Brain microvascular endothelial cell (primary cell): Measurements from ENCODE around the gene SPAG16.

Experiments used
- DNase-seq: peaks from one replicate; pipeline ENCODE4 v3.0.0-alpha.2; 2020
- H3K27ac ChIP-seq: fragments of 250-450 bp; sonication (Bioruptor Pico); 2 replicates; pipeline ENCODE4 v1.5.1; 2020; ENCODE audit warnings: mild to moderate bottlenecking, moderate library complexity
- H3K27me3 ChIP-seq: fragments of 250-450 bp; sonication (Bioruptor Pico); replicated peaks from 2 replicates; pipeline ENCODE4 v1.5.1; 2020; ENCODE audit warnings: mild to moderate bottlenecking
- H3K36me3 ChIP-seq: fragments of 250-450 bp; sonication (Bioruptor Pico); replicated peaks from 2 replicates; pipeline ENCODE4 v1.5.1; 2020; ENCODE audit warnings: mild to moderate bottlenecking
- H3K4me3 ChIP-seq: 2 replicates; pipeline ENCODE4 v1.5.1; 2011; ENCODE audit warnings: low read depth, mild to moderate bottlenecking, control low read depth, low read length, moderate library complexity
- in situ Hi-C: cut with HindIII; loops from 2 replicates; pipeline ENCODE4 v1.10.0; 2017; ENCODE audit warnings: low sequenced_read_pairs, low pct_ligation_motif_present
- TF ChIP-seq, protein P1 (sequence below): IDR thresholded peaks from 2 replicates; pipeline ENCODE4 v1.5.1; 2011; ENCODE audit warnings: low read depth, mild to moderate bottlenecking, moderate library complexity, low read length, control low read depth, inconsistent platforms; ENCODE audit errors: missing control alignments

The SPAG16 gene

DNA sequence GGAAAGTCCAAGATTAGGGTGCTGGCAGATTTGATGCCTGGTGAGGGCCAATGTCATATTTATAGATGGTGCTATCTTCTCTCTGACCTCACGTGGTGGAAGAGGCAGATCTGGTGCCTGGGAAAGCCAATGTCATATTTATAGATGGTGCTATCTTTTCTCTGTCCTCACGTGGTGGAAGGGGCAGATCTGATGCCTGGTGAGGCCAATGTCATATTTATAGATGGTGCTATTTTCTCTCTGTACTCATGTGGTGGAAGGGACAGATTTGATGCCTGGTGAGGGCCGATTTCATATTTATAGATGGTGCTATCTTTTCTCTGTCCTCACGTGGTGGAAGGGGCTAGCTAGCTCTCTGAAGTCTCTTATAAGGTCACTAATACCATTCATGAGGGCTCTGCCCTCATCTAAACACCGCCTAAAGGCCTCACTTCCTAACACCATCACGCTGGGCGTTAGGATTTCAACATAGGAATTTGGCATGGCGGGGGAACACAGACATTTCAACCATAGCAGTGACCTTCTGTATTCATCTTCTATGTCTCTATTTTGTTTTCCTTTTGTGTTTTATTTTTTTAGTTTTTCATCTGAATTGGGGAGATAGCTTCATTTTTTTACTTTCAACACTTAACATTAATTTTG is 278.4 kb downstream of the SPAG16 start:
- Histone ChIP-seq H3K27ac (no peak overlapping the region), H3K27me3 (no peaks in the 10 kb centered on the region), H3K4me3 (no peak overlapping the region), H3K36me3 (no peaks in the 10 kb centered on the region)
- in situ Hi-C loops = no loop called here
- DNase-seq = no peak
- TF ChIP-seq, protein P1, sequence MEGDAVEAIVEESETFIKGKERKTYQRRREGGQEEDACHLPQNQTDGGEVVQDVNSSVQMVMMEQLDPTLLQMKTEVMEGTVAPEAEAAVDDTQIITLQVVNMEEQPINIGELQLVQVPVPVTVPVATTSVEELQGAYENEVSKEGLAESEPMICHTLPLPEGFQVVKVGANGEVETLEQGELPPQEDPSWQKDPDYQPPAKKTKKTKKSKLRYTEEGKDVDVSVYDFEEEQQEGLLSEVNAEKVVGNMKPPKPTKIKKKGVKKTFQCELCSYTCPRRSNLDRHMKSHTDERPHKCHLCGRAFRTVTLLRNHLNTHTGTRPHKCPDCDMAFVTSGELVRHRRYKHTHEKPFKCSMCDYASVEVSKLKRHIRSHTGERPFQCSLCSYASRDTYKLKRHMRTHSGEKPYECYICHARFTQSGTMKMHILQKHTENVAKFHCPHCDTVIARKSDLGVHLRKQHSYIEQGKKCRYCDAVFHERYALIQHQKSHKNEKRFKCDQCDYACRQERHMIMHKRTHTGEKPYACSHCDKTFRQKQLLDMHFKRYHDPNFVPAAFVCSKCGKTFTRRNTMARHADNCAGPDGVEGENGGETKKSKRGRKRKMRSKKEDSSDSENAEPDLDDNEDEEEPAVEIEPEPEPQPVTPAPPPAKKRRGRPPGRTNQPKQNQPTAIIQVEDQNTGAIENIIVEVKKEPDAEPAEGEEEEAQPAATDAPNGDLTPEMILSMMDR = no peak

DNA sequence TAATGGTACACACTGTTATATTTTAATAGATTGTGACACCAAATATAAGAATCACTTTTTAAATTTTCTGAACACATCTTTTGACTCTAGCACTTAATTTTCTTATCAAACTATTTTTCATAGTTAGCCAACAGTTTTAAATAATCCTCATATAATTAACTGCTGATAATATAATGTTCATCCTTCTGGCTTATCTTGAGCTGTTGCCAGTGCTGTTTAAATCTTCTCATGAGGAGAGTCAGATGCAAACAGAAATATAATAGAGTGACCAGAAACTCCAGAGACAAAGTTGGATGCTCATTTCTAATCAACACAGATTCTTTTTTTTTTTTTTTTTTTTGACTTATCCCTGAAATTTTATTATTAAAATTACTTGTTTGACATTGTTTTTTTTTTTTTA is 282.6 kb downstream of the SPAG16 start:
- Histone ChIP-seq H3K36me3 (no peaks in the 10 kb centered on the region), H3K27ac (no peak overlapping the region), H3K27me3 (no peaks in the 10 kb centered on the region), H3K4me3 (no peak overlapping the region)
- in situ Hi-C loops = no loop called here
- TF ChIP-seq, protein P1 = no peak
- no peak for DNase-seq

DNA sequence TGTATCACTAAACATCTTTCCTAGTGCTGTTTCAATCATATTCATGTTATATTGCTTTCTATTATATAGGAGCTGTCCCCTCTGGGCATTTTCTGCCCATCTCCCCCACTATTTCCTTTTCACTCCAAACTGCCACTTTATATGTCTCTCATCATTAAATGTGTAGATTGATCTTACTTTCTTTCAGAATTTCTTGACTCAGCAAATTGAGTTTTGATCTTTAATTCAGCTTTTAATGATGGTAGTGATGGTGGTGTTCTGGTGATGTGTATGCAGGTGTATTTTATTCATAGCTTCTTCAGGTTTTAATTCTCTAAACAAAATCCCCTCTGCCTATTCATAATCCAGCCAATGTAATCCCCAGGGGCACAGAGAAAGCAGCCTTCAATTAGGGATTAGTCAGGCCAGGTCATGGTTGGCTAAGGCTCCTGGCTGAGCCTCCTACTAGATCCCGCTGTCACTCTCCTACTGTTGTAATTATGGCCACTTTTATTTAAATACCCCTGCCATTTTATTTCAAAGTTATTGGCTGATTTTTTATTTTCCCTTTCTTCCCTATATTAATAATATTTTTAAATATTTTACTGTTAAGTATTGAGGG is 325.4 kb downstream of the SPAG16 start:
- Histone ChIP-seq H3K4me3 (no peak overlapping the region), H3K27me3 (no peaks in the 10 kb centered on the region), H3K27ac (no peak overlapping the region), H3K36me3 (no peaks in the 10 kb centered on the region)
- in situ Hi-C loops = no loop called here
- DNase-seq = no peak
- TF ChIP-seq, protein P1 = no peak

- no peak overlapping the region for H3K27ac ChIP-seq
- TF ChIP-seq, protein P1 = no peak
- in situ Hi-C loops = no loop called here
- no peak overlapping the region for H3K4me3 ChIP-seq
- DNase-seq = no peak
- no peaks in the 10 kb centered on the region for H3K36me3 ChIP-seq
- H3K27me3 ChIP-seq = no peaks in the 10 kb centered on the region
These were observed 342.9 kb downstream of the SPAG16 start for GRCh38 chr2:213627054-213627710.

- no peak for DNase-seq
- in situ Hi-C loops = no loop called here
- TF ChIP-seq, protein P1 = no peak
- Histone ChIP-seq H3K27me3 (no peaks in the 10 kb centered on the region), H3K27ac (no peak overlapping the region), H3K36me3 (no peaks in the 10 kb centered on the region), H3K4me3 (no peak overlapping the region)
These were observed 343.7 kb downstream of the SPAG16 start for GRCh38 chr2:213627835-213628460.
